ENCODE data around the gene P2RX1. TPM values are rescaled to one million over a fixed set of nuclear protein-coding genes. Genes with fewer than 3 reads are reported as not detected.

The P2RX1 gene
- total RNA-seq, 4 donors from 2014 or later: 1.2 to 18.8 (median 9.9) TPM

DNA sequence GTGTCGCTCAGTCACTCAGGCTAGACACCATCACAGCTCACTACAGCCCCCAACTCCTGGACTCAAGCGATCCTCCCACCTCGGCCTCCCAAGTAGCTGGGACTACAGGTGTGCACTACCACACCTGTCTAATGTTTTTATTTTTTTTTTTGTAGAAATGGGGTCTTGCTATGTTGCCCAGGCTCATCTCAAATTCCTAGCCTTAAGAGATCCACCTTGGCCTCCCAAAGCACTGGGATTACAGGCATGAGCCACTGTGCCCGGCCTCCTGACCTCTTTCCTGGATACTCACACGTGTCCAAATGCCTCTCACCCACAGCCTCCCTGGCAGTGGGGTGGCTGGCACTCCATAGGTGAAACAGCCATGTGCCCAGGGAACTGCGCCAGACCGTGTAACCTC lies 40.9 kb downstream of the P2RX1 start:
- TF ChIP-seq, protein P1, sequence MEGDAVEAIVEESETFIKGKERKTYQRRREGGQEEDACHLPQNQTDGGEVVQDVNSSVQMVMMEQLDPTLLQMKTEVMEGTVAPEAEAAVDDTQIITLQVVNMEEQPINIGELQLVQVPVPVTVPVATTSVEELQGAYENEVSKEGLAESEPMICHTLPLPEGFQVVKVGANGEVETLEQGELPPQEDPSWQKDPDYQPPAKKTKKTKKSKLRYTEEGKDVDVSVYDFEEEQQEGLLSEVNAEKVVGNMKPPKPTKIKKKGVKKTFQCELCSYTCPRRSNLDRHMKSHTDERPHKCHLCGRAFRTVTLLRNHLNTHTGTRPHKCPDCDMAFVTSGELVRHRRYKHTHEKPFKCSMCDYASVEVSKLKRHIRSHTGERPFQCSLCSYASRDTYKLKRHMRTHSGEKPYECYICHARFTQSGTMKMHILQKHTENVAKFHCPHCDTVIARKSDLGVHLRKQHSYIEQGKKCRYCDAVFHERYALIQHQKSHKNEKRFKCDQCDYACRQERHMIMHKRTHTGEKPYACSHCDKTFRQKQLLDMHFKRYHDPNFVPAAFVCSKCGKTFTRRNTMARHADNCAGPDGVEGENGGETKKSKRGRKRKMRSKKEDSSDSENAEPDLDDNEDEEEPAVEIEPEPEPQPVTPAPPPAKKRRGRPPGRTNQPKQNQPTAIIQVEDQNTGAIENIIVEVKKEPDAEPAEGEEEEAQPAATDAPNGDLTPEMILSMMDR (IDR thresholded peaks at IDR 0.05): no peak
- no peak for TF ChIP-seq POLR2A (IDR thresholded peaks at IDR 0.05)
- H3K4me1 ChIP-seq: no peaks in the 10 kb centered on the region
- no peaks in the 10 kb centered on the region for H3K27me3 ChIP-seq
- intact Hi-C loops (cut with DNase I; ENCODE audit: low total_unique reads): no loop called here
- no peak overlapping the region for H3K4me3 ChIP-seq
- no peak overlapping the region for H3K27ac ChIP-seq
- no peaks in the 10 kb centered on the region for H3K36me3 ChIP-seq
- H3K9me3 ChIP-seq: no peaks in the 10 kb centered on the region
- no peak for DNase-seq

DNA sequence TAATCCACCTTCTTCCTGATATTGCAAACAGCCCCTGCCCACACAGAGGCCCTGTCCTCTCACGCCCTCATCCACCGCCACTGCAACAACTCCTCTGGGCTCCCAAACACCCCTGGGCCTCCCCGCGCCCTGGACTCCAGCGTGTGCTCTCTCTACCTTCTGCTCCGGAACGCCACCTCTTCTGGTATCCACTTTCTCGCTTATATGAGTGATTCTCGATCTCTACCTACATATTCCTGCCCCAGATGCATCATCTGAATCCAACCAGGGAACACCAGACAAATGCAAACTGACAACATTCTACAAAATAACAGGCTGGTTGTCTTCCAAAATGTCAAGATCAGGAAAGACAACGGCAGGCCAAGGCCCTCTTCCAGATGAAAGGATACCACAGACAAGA lies 42.4 kb downstream of the P2RX1 start:
- TF ChIP-seq, protein P1 (IDR thresholded peaks at IDR 0.05): no peak
- no peak for TF ChIP-seq POLR2A (IDR thresholded peaks at IDR 0.05)
- DNase-seq: no peak
- H3K36me3 ChIP-seq: no peaks in the 10 kb centered on the region
- no peaks in the 10 kb centered on the region for H3K9me3 ChIP-seq
- intact Hi-C loops (cut with DNase I; ENCODE audit: low total_unique reads): no loop called here
- H3K27ac ChIP-seq: no peak overlapping the region
- no peaks in the 10 kb centered on the region for H3K4me1 ChIP-seq
- H3K4me3 ChIP-seq: no peak overlapping the region
- no peaks in the 10 kb centered on the region for H3K27me3 ChIP-seq

DNA sequence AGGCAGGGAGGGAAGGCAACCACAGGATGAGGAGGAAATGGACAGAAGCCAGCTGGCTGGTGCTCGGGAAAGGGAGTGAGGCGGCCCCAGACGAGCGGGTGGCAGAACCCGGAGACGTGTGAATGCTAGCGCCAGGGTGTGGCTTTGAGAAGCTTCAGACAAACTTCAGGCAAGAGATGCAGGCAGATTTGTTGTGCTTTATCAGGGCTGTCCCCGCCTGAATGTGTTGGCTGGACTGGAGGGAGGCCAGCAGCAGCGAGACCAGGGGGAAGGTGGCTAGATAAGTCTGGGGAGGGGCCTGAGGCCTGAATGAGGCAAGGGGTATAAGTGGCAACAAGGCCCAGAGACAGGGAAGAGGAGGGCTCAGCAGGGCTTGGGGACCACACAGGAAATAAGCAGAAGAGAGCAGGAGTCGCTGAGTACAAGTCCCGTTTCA lies 45.4 kb downstream of the P2RX1 start:
- intact Hi-C loops (cut with DNase I; ENCODE audit: low total_unique reads): no loop called here
- Histone ChIP-seq H3K4me1 (no peaks in the 10 kb centered on the region), H3K4me3 (no peak overlapping the region), H3K27me3 (no peaks in the 10 kb centered on the region), H3K27ac (no peak overlapping the region), H3K36me3 (no peaks in the 10 kb centered on the region), H3K9me3 (no peaks in the 10 kb centered on the region)
- no peak for DNase-seq
- no peak for TF ChIP-seq POLR2A (IDR thresholded peaks at IDR 0.05)
- TF ChIP-seq, protein P1 (IDR thresholded peaks at IDR 0.05): no peak

DNA sequence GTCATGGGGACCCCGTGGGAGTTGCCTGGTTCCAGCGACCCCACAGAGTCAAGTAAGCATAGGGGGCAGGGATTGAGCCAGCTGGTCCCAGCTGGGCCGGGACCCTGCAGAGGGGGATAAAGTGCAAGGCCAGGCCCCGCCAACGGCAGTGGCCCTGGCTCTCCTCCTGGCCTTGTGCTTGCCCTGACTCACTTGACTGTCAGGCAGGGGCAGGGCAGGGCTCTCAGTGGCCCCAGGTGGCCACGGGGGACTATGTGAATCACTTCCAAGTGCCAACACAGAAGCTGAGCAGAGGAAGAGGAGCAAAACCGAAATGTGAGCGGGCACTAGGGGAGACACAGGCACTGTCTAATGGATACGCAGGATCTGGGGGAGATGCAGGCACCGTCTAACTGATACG lies 48.7 kb downstream of the P2RX1 start:
- Histone ChIP-seq H3K36me3 (no peaks in the 10 kb centered on the region), H3K4me1 (no peaks in the 10 kb centered on the region), H3K9me3 (no peaks in the 10 kb centered on the region), H3K4me3 (no peak overlapping the region), H3K27me3 (no peaks in the 10 kb centered on the region), H3K27ac (no peak overlapping the region)
- TF ChIP-seq, protein P1 (IDR thresholded peaks at IDR 0.05): no peak
- TF ChIP-seq POLR2A (IDR thresholded peaks at IDR 0.05): no peak
- DNase-seq: no peak
- intact Hi-C loops (cut with DNase I; ENCODE audit: low total_unique reads): no loop called here

DNA sequence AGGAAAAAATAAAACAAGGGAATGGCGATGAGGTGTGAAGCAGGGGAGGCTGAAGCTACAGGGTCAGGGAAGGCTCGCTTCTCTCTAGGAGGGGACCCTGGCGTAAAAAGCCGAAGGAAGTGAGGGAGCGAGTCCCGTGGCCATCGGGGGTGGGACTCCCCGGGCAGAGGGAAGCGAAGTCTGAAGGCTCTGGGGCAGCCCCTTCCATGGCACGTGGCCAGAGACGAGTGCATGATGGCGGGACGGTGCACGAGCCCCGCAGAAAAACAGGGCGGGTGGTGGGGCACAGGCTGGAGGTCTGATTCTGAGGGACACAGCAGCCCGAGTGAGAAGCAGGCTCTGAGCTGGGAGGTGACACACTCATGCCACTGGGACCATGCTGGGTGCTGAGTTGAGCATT lies 49.2 kb downstream of the P2RX1 start:
- Histone ChIP-seq H3K27me3 (no peaks in the 10 kb centered on the region), H3K4me1 (no peaks in the 10 kb centered on the region), H3K27ac (no peak overlapping the region), H3K9me3 (no peaks in the 10 kb centered on the region), H3K36me3 (no peaks in the 10 kb centered on the region), H3K4me3 (no peak overlapping the region)
- TF ChIP-seq, protein P1 (IDR thresholded peaks at IDR 0.05): no peak
- no peak for TF ChIP-seq POLR2A (IDR thresholded peaks at IDR 0.05)
- intact Hi-C loops (cut with DNase I; ENCODE audit: low total_unique reads): no loop called here
- no peak for DNase-seq

Measured in uterus (tissue), 4 donors.